Pancreas (tissue), 10 donors: ENCODE measurements around the gene ZC3H6. TPM values are rescaled to one million over a fixed set of nuclear protein-coding genes. Genes with fewer than 3 reads are reported as not detected.

Experiments
- ATAC-seq, 4 donors: fragments of 200-7000 bp; cut with Tn5 transposase; one replicate each; pipeline versions ENCODE4 v1.8.0 to v1.9.1; 2020; ENCODE audit warnings: mild to moderate bottlenecking in 4 of 4, moderate library complexity in 4 of 4
- DNase-seq, 6 donors: peaks; one replicate each; pipeline ENCODE4 v3.0.0-alpha.2; 2020
- FAIRE-seq: peaks from 2 replicates; lab custom pipeline; 2012; peaks lifted over from hg19 to GRCh38; lab: Jason Lieb, UNC
- H3K27ac ChIP-seq, 4 donors: fragments of 200-600 bp; sonication (generic); 1 replicate in 3 of 4; 2 replicates in 1 of 4; pipeline versions ENCODE4 v1.5.0 to v1.8.0; 2020
- H3K27me3 ChIP-seq, 4 donors: fragments of 200-600 bp; one replicate each; pipeline ENCODE4 v1.8.0; 2021
- H3K36me3 ChIP-seq, 3 donors: fragments of 200-600 bp; sonication (generic) in 1 of 3; one replicate each; pipeline versions ENCODE4 v1.5.0 to v1.8.0; 2020 to 2021
- H3K4me1 ChIP-seq, 3 donors: fragments of 200-600 bp; one replicate each; pipeline ENCODE4 v1.8.0; 2021
- H3K4me3 ChIP-seq, 4 donors: fragments of 200-600 bp; sonication (generic) in 2 of 4; one replicate each; pipeline versions ENCODE4 v1.5.0 to v1.8.0; 2020 to 2021
- H3K9me3 ChIP-seq, 4 donors: fragments of 200-600 bp; one replicate each; pipeline ENCODE4 v1.8.0; 2021
- WGBS, 2 donors: extraction: QIAGEN DNeasy Blood & Tissue Kit; methylation state at CpG; one replicate each; pipeline ENCODE4 v1.1.7; 2013; 5-methylcytosine and 5-hydroxymethylcytosine counted together
- intact Hi-C, 3 donors: fragments of 100-400 bp; cut with DNase I; formaldehyde crosslinking; loops; one replicate each; pipeline versions ENCODE4 v1.11.1 to v1.14.2; 2022
- polyA plus RNA-seq, 2 donors: library from polyadenylated mRNA; stranded (reverse); fragments of 200-250 nt; gene quantifications; one replicate each; pipeline ENCODE4 v1.2.3, GENCODE V29; 2013
- total RNA-seq, 6 donors: library from RNA; stranded (reverse); fragmentation: NEBNext Ultra II Directional in 4 of 6; extraction: Animal tissue kit (Norgen Biotek cat#: 25700) in 4 of 6; gene quantifications; one replicate each; pipeline versions ENCODE4 v1.2.1 to v1.2.4, GENCODE V29; 2021 to 2023
- TF ChIP-seq, protein P1 (sequence below), 4 donors: fragments of 200-600 bp; sonication (generic) in 3 of 4; IDR thresholded peaks; one replicate each; pipeline versions ENCODE4 v1.5.0 to v1.8.0; 2021; ENCODE audit warnings: antibody characterized with exemption in 4 of 4
- donor health status: healthy with polysubstance abuse.
- donor health status: DM: no; HTN: no; CAD: no; lungs with moderate emphysema.
- donor health status: DM: no; HTN: no; CAD: no.
- donor health status: control.
- donor health status: control.
- donor health status: Bipolar disorder and iron deficiency.
- donor health status: DM: yes; HTN: yes; CAD: no.
- donor health status: DM: no; HTN: no; CAD: no.
- donor health status: DM: no; HTN: no; CAD: no.
- donor health status: DM: yes; HTN: yes; CAD: no.

The ZC3H6 gene
- total and polyA plus RNA-seq, 8 donors: 2.0 to 9.3 (median 5.8) TPM

DNA sequence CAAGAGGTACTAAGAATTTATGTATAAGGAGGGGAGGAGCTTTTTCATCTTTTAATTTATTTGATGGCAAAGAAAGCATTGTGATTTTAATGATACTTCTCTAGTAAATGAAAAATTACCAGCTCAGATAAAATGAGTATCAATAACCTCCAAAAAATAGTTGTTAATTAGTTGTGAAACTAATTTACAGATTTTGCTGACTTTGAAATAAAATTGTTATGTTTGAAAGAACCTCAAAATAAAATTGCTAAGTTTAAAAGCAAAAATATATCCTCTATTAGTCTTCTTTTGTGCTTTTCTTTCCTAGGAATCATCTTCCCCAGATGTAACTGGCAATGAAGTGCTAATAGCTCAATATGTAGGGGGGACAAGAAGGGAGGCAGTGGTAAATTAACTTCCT lies 36.5 kb downstream of the ZC3H6 start:
- no peak for ATAC-seq
- Histone ChIP-seq H3K36me3 (peaks cover 0 to 4% (median 0%) of the 10 kb centered on the region in 3 donors), H3K4me3 (no peak overlapping the region), H3K4me1 (peaks cover under 1 to 8% (median 7%) of the 10 kb centered on the region in 3 donors), H3K9me3 (no peaks in the 10 kb centered on the region), H3K27ac (no peak overlapping the region), H3K27me3 (no peaks in the 10 kb centered on the region)
- TF ChIP-seq, protein P1, sequence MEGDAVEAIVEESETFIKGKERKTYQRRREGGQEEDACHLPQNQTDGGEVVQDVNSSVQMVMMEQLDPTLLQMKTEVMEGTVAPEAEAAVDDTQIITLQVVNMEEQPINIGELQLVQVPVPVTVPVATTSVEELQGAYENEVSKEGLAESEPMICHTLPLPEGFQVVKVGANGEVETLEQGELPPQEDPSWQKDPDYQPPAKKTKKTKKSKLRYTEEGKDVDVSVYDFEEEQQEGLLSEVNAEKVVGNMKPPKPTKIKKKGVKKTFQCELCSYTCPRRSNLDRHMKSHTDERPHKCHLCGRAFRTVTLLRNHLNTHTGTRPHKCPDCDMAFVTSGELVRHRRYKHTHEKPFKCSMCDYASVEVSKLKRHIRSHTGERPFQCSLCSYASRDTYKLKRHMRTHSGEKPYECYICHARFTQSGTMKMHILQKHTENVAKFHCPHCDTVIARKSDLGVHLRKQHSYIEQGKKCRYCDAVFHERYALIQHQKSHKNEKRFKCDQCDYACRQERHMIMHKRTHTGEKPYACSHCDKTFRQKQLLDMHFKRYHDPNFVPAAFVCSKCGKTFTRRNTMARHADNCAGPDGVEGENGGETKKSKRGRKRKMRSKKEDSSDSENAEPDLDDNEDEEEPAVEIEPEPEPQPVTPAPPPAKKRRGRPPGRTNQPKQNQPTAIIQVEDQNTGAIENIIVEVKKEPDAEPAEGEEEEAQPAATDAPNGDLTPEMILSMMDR (IDR thresholded peaks at IDR 0.05): no peak
- intact Hi-C loops: no loop called here
- FAIRE-seq: peak; percentile 51
- no peak for DNase-seq

DNA sequence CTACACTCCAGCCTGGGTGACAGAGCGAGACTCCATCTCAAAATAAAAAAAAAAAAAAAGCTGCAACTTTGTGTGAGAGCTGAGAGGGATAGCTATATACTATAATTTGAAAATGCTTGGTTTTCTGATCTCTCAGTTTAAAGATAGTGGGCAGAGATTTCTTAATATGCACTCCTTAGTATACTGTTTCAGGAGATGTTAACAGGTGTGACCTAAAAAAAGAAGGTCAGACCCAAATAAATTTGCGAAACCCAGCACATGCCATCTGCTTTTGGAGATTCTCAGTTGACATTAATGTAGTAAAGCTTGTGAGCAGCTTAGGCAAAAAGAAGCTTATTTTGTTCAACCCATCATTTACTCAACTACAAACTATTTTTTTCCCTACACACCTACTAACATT lies 37.4 kb downstream of the ZC3H6 start:
- ATAC-seq (no peak), FAIRE-seq (no peak), DNase-seq (no peak)
- Histone ChIP-seq H3K9me3 (no peaks in the 10 kb centered on the region), H3K4me3 (no peak overlapping the region), H3K4me1 (peaks cover 9 to 15% (median 9%) of the 10 kb centered on the region in 3 donors), H3K27me3 (no peaks in the 10 kb centered on the region), H3K27ac (no peak overlapping the region), H3K36me3 (peaks cover 0 to 4% (median 0%) of the 10 kb centered on the region in 3 donors)
- 97 to 99% methylated on average over 2 of the region's 2 CpGs for WGBS, 2 donors
- intact Hi-C loops: no loop called here
- TF ChIP-seq, protein P1 (IDR thresholded peaks at IDR 0.05): no peak

DNA sequence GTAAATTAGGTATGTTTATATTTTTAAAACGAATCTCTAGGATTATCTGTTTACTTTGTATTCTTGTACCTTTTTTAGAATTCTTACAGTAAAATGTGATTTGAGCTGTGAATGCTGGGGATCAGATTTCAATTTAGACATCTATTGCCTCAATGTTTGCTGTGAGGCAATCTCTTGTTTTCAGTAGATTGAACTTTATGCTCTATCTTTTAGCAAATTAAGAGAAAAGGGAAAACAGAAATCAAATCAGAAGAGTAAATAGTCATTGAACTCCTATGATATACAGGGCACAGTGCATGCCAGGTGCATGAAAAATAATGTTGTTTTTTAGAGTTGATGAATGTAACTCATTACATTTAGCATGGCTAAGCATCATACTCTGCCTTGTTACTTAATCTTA lies 39.5 kb downstream of the ZC3H6 start:
- ATAC-seq (peak in 3 of 4 donors; percentile 24 to 32 (median 30)), FAIRE-seq (no peak), DNase-seq (no peak)
- Histone ChIP-seq H3K27ac (no peak overlapping the region), H3K9me3 (no peaks in the 10 kb centered on the region), H3K4me3 (no peak overlapping the region), H3K36me3 (peaks cover 0 to 4% (median 0%) of the 10 kb centered on the region in 3 donors), H3K27me3 (no peaks in the 10 kb centered on the region), H3K4me1 (peaks cover 10 to 15% (median 13%) of the 10 kb centered on the region in 3 donors)
- intact Hi-C loops: no loop called here
- WGBS, 2 donors: 21 to 27% methylated on average over 1 of the region's 1 CpG
- TF ChIP-seq, protein P1 (IDR thresholded peaks at IDR 0.05): no peak

DNA sequence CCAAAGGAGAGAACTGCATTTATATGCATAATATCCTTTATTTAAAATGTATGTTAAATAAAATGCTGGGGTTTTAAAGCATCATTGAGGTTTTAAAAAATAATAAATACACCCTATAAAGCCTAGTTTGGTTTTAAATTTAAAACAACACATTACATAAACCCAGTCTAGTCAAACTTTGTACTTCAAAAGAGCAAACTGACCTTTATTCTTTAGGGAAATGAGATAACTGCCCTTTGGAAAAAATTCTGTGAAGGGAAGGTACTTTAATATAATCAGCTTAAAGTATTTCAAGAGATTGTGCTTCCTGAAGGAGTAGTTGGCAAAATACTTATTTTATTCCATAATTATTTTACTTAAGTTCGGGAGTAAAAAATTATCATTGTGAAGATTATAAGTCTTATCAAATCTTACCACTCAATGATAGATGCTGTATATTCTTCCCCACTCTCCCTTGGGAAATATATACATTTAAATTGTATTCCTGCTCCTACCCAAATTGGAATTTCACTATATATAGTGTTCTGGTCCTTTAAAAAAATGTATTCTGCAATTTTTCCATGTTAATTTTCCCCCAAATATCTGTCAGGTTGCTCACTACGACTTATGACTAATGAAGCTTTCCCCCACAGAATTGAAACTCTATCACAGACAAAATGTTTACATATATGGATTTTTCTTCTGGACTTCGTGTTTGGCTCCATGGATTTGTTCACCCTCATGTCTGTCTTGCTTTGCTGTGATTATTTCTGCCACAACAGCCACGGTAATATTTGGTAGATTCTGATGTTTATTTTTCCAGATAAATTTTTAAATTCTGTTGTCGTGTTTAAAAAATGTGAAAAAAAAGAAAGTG lies 42.1 kb downstream of the ZC3H6 start:
- intact Hi-C loops: no loop called here
- Histone ChIP-seq H3K4me1 (peaks cover 10 to 28% (median 22%) of the 10 kb centered on the region in 3 donors), H3K36me3 (no peaks in the 10 kb centered on the region), H3K4me3 (no peak overlapping the region), H3K9me3 (no peaks in the 10 kb centered on the region), H3K27me3 (no peaks in the 10 kb centered on the region), H3K27ac (peak overlapping the region in 1 of 4 donors; percentile 9)
- TF ChIP-seq, protein P1 (IDR thresholded peaks at IDR 0.05): no peak
- DNase-seq (no peak), ATAC-seq (peak in 2 of 4 donors; percentile 23 to 44), FAIRE-seq (no peak)
- 30 to 31% methylated on average over 5 of the region's 5 CpGs for WGBS, 2 donors

DNA sequence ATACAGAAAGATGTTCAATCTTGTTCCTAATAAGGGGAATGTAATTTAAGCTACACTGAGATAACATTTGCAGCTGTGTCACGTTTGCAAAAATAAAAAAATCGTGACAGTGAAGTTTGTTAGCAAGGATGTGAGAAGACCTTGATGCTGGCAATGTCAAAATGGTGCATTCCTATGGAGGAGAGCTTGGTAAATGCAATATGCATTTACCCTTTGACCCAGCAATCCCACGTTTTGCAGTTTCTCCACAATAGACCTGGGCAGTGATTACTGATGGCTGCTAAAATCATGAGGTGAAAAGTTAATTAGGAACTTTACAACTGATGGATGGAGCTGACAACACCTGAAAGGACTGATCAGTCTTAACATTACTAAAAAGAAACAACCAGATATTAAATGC lies 43.1 kb downstream of the ZC3H6 start:
- H3K27me3 ChIP-seq: no peaks in the 10 kb centered on the region
- H3K36me3 ChIP-seq: no peaks in the 10 kb centered on the region
- peaks cover 10 to 28% (median 22%) of the 10 kb centered on the region in 3 donors for H3K4me1 ChIP-seq
- DNase-seq: no peak
- no peak for ATAC-seq
- WGBS, 2 donors: 45 to 69% methylated on average over 3 of the region's 3 CpGs
- no peaks in the 10 kb centered on the region for H3K9me3 ChIP-seq
- no peak overlapping the region for H3K4me3 ChIP-seq
- intact Hi-C loops: no loop called here
- TF ChIP-seq, protein P1 (IDR thresholded peaks at IDR 0.05): no peak
- FAIRE-seq: no peak
- H3K27ac ChIP-seq: no peak overlapping the region
